HepG2 (cell line): ENCODE measurements around the gene MADCAM1. TPM values are rescaled to one million over a fixed set of nuclear protein-coding genes. Genes with fewer than 3 reads are reported as not detected.

Source experiments
- ARID3A ChIP-seq: IDR thresholded peaks from 2 replicates; pipeline ENCODE4 v1.6.1; 2012; ENCODE audit warnings: low read depth, low read length, improper control_type of control experiment
- CHD2 ChIP-seq: IDR thresholded peaks from 2 replicates; pipeline ENCODE4 v1.6.1; 2011; ENCODE audit warnings: low read depth, low read length, improper control_type of control experiment
- EED ChIP-seq: sonication (generic); formaldehyde crosslinking; IDR thresholded peaks from 2 replicates; pipeline ENCODE4 v1.5.0; 2020; ENCODE audit warnings: mild to moderate bottlenecking, missing genetic modification reagents
- HOXA3 ChIP-seq: sonication (generic); formaldehyde crosslinking; IDR thresholded peaks from 2 replicates; pipeline ENCODE4 v1.5.0; 2020; ENCODE audit warnings: missing genetic modification reagents
- JDP2 ChIP-seq: sonication (generic); formaldehyde crosslinking; IDR thresholded peaks from 2 replicates; pipeline ENCODE4 v1.8.1; 2022; ENCODE audit warnings: missing genetic modification reagents, borderline replicate concordance
- KDM2A ChIP-seq: sonication (generic); formaldehyde crosslinking; IDR thresholded peaks from 2 replicates; pipeline ENCODE4 v1.4.0; 2020; ENCODE audit warnings: low read depth, missing genetic modification reagents, borderline replicate concordance
- PCBP1 ChIP-seq: fragments of 200-400 bp; formaldehyde crosslinking; IDR thresholded peaks from 2 replicates; pipeline ENCODE4 v1.6.1; 2017; ENCODE audit warnings: mild to moderate bottlenecking, low read depth, low read length, borderline replicate concordance
- RAD21 ChIP-seq: fragments of 450-650 bp; formaldehyde crosslinking; IDR thresholded peaks from 2 replicates; pipeline ENCODE4 v1.5.0; 2020; ENCODE audit warnings: mild to moderate bottlenecking
- SRSF9 ChIP-seq: fragments of 200-400 bp; formaldehyde crosslinking; IDR thresholded peaks from 2 replicates; pipeline ENCODE4 v1.6.1; 2018; ENCODE audit warnings: borderline replicate concordance, mild to moderate bottlenecking, low read depth, low read length; ENCODE audit not compliant: insufficient read depth, poor library complexity, severe bottlenecking
- TFE3 ChIP-seq: IDR thresholded peaks from 2 replicates; pipeline ENCODE4 v1.6.1; 2016
- THYN1 ChIP-seq: sonication (generic); formaldehyde crosslinking; IDR thresholded peaks from 2 replicates; pipeline ENCODE4 v1.8.1; 2023; ENCODE audit warnings: low read depth, mild to moderate bottlenecking, moderate library complexity, missing genetic modification reagents, borderline replicate concordance
- ZFY ChIP-seq: sonication (generic); formaldehyde crosslinking; IDR thresholded peaks from 2 replicates; pipeline ENCODE4 v1.4.0; 2020; ENCODE audit warnings: missing genetic modification reagents
- ZNF30 ChIP-seq: sonication (generic); formaldehyde crosslinking; IDR thresholded peaks from 2 replicates; pipeline ENCODE4 v1.5.0; 2020; ENCODE audit warnings: mild to moderate bottlenecking, missing genetic modification reagents
- ZNF552 ChIP-seq: sonication (generic); formaldehyde crosslinking; IDR thresholded peaks from 2 replicates; pipeline ENCODE4 v1.9.0; 2022; ENCODE audit warnings: missing genetic modification reagents, mild to moderate bottlenecking, borderline replicate concordance
- ZNF567 ChIP-seq: sonication (generic); formaldehyde crosslinking; IDR thresholded peaks from 2 replicates; pipeline ENCODE4 v1.8.1; 2023; ENCODE audit warnings: mild to moderate bottlenecking, missing genetic modification reagents, borderline replicate concordance
- ZNF597 ChIP-seq: sonication (generic); formaldehyde crosslinking; IDR thresholded peaks from 2 replicates; pipeline ENCODE4 v1.5.0; 2020; ENCODE audit warnings: missing genetic modification reagents
- ZNF761 ChIP-seq: sonication (generic); formaldehyde crosslinking; conservative IDR thresholded peaks from 2 replicates; pipeline ENCODE4 v1.4.0; 2020; ENCODE audit warnings: mild to moderate bottlenecking, missing genetic modification reagents
- ZNF766 ChIP-seq: sonication (generic); formaldehyde crosslinking; IDR thresholded peaks from 2 replicates; pipeline ENCODE4 v1.5.0; 2020; ENCODE audit warnings: missing genetic modification reagents, borderline replicate concordance
- ZNF800 ChIP-seq: sonication (generic); formaldehyde crosslinking; IDR thresholded peaks from 2 replicates; pipeline ENCODE4 v1.4.0; 2020; ENCODE audit warnings: missing genetic modification reagents
- ZNF879 ChIP-seq: sonication (generic); formaldehyde crosslinking; IDR thresholded peaks from 2 replicates; pipeline ENCODE4 v1.8.1; 2023; ENCODE audit warnings: missing genetic modification reagents
- polyA plus RNA-seq, 8 experiments: library from polyadenylated mRNA; depleted of rRNA in 3 of 8; stranded (reverse) in 7 of 8; unstranded in 1 of 8; fragments of >200 nt; fragmentation: Illumina TruSeq in 4 of 8; extraction: Trizol in 4 of 8; gene quantifications; 2 replicates each; pipeline versions ENCODE4 v1.2.1 to v1.2.3, GENCODE V29; 2011 to 2016; ENCODE audit warnings: low read depth in 4 of 8, missing spikeins in 1 of 8, mixed read lengths in 1 of 8; ENCODE audit not compliant: insufficient read depth in 1 of 8
- total RNA-seq, 5 experiments: library from RNA; depleted of rRNA; stranded (reverse); fragments of >200 nt; fragmentation: Illumina TruSeq; extraction: Trizol; gene quantifications; 2 replicates each; pipeline ENCODE4 v1.2.3, GENCODE V29; 2016; ENCODE audit warnings: low read depth in 1 of 5
- TF ChIP-seq, protein P1 (sequence below): sonication (generic); formaldehyde crosslinking; IDR thresholded peaks from 2 replicates; pipeline ENCODE4 v1.9.0; 2022; ENCODE audit warnings: low read depth, missing genetic modification reagents

Gene MADCAM1
- total and polyA plus RNA-seq, 2 of the 13 experiments (the other 11 are each of a cell fraction or from before 2014, with no cell fraction given), result 0.29 to 0.33 TPM

DNA sequence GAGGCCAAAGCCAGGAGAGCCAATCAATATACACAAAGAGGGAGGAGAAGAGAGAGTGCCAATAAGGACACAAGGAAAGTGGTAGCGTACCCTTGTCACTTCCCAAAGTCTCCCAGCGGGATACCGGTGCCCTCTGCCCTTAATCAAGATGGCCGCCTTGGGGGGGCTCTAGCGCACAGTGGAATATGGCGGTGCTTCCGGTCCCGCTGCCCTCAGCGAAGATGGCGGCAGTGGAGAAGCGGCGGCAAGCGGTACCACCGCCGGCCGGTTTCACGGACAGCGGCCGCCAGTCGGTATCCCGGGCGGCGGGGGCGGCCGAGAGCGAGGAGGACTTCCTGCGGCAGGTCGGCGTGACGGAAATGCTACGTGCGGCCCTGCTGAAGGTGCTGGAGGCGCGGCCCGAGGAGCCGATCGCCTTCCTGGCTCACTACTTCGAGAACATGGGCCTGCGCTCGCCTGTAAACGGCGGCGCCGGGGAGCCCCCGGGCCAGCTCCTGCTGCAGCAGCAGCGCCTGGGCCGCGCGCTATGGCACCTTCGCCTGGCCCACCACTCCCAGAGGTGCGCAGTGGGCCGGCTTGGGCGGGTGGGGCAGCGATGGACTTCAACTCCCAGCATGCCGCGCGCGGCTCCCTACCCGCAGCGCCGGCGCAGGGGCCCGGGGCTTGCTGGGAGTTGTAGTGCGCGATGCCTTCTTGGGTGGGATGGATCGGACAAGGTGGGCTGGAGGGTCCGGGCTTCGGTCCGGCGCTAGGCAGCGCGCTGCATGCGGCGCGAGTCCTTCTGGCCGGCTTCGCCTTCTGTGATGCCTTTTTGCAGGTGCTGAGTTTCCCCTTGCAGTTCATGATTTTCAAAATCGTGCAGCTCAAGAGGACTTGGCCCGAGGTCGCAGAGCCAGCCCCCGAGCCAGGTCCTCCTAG, 11.3 kb downstream of the MADCAM1 start, which contains the start of gene TPGS1 (continued):
- TF ChIP-seq, protein P1, sequence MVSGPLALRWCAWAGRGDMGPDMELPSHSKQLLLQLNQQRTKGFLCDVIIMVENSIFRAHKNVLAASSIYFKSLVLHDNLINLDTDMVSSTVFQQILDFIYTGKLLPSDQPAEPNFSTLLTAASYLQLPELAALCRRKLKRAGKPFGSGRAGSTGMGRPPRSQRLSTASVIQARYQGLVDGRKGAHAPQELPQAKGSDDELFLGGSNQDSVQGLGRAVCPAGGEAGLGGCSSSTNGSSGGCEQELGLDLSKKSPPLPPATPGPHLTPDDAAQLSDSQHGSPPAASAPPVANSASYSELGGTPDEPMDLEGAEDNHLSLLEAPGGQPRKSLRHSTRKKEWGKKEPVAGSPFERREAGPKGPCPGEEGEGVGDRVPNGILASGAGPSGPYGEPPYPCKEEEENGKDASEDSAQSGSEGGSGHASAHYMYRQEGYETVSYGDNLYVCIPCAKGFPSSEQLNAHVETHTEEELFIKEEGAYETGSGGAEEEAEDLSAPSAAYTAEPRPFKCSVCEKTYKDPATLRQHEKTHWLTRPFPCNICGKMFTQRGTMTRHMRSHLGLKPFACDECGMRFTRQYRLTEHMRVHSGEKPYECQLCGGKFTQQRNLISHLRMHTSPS, result no peak
- TF ChIP-seq ZNF30 (CRISPR knock-in tag), result no peak
- TF ChIP-seq ZNF879 (CRISPR knock-in tag), result no peak
- TF ChIP-seq ZFY, result peak; percentile 94
- no peak for TF ChIP-seq CHD2
- TF ChIP-seq PCBP1, result no peak
- TF ChIP-seq ARID3A, result no peak
- peak; percentile 100 for TF ChIP-seq HOXA3 (CRISPR knock-in tag)
- no peak for TF ChIP-seq ZNF761 (CRISPR knock-in tag)
- TF ChIP-seq TFE3 (CRISPR knock-in tag), result 0 out of 2 replicates have a peak, but pooled peaks have one; percentile 8
- TF ChIP-seq JDP2 (CRISPR knock-in tag), result no peak
- no peak for TF ChIP-seq EED (CRISPR knock-in tag)
- TF ChIP-seq ZNF766 (CRISPR knock-in tag), result no peak
- no peak; the same call in 1 of the 2 replicates for TF ChIP-seq ZNF552 (CRISPR knock-in tag)
- no peak for TF ChIP-seq THYN1 (CRISPR knock-in tag)
- no peak for TF ChIP-seq ZNF567 (CRISPR knock-in tag)
- no peak for TF ChIP-seq SRSF9
- no peak for TF ChIP-seq ZNF597 (CRISPR knock-in tag)
- TF ChIP-seq ZNF800 (CRISPR knock-in tag), result no peak
- peak; percentile 64; the same call in 1 of the 2 replicates for TF ChIP-seq KDM2A (CRISPR knock-in tag)
- TF ChIP-seq RAD21 (CRISPR knock-in tag), result peak; percentile 45
